Astrocyte of the spinal cord (primary cell): ENCODE data around the gene MAPKBP1.
"Not testable (repeated sequence)": the region's sequence is repeated elsewhere in the genome, so short reads cannot be mapped to it uniquely, and the experiment has no call there.

Source experiments
- DNase-seq: peaks from one replicate; pipeline ENCODE4 v3.0.0; 2011; ENCODE audit warnings: low read depth, low spot score
- H3K4me3 ChIP-seq: 2 replicates; pipeline ENCODE4 v1.5.1; 2011; ENCODE audit warnings: low read depth, mild to moderate bottlenecking, low read length, moderate library complexity
- CTCF ChIP-seq: IDR thresholded peaks from 2 replicates; pipeline ENCODE4 v1.5.1; 2012; ENCODE audit warnings: low read depth, mild to moderate bottlenecking, low read length, inconsistent platforms
- in situ Hi-C: cut with HindIII; loops from 2 replicates; pipeline ENCODE4 v1.10.0; 2017; ENCODE audit warnings: low sequenced_read_pairs

MAPKBP1 gene

GRCh38 chr15:41735046-41735445 is 39.2 kb upstream of the MAPKBP1 start:
- in situ Hi-C loops: no loop called here

GRCh38 chr15:41735492-41735891 is 38.8 kb upstream of the MAPKBP1 start:
- in situ Hi-C loops, DNase-seq, H3K4me3 ChIP-seq: not testable (repeated sequence)

More at GRCh38 chr15:41735046-41735445, 39.2 kb upstream of the MAPKBP1 start:
- no peak for DNase-seq
- H3K4me3 ChIP-seq: no peak overlapping the region
- TF ChIP-seq CTCF: no peak

GRCh38 chr15:41746802-41747201 is 27.5 kb upstream of the MAPKBP1 start:
- TF ChIP-seq CTCF: no peak
- in situ Hi-C loops: no loop called here
- H3K4me3 ChIP-seq: no peak overlapping the region
- no peak for DNase-seq

GRCh38 chr15:41756198-41756597 is 18.1 kb upstream of the MAPKBP1 start:
- DNase-seq: no peak
- no peak for TF ChIP-seq CTCF
- no peak overlapping the region for H3K4me3 ChIP-seq
- in situ Hi-C loops: no loop called here

- H3K4me3 ChIP-seq: no peak overlapping the region
- peak; percentile 76 for DNase-seq
- in situ Hi-C loops: no loop called here
Observed at GRCh38 chr15:41772720-41773331, 1.5 kb upstream of the MAPKBP1 start.

GRCh38 chr15:41773332-41773728 is 954 bp upstream of the MAPKBP1 start:
- no peak for DNase-seq
- TF ChIP-seq CTCF: no peak
- peak overlapping the region; percentile 76 for H3K4me3 ChIP-seq
- in situ Hi-C loops: no loop called here

More at GRCh38 chr15:41772720-41773331, 1.5 kb upstream of the MAPKBP1 start:
- TF ChIP-seq CTCF: peak; percentile 73

- TF ChIP-seq CTCF: no peak
- no peak for DNase-seq
- peak overlapping the region; percentile 76 for H3K4me3 ChIP-seq
- in situ Hi-C loops: no loop called here
Observed at GRCh38 chr15:41773729-41774061, 589 bp upstream of the MAPKBP1 start.
